Tongue (tissue), 2 donors: ENCODE measurements around the gene IPPK. TPM values are rescaled to one million over a fixed set of nuclear protein-coding genes. Genes with fewer than 3 reads are reported as not detected.
A peak's percentile ranks its signal among the peaks of the same experiment; 100 is the strongest.

Experiments
- DNase-seq: peaks from one replicate; pipeline ENCODE4 v3.0.0-alpha.2; 2015
- total RNA-seq: library from RNA; depleted of rRNA; stranded (reverse); fragments of >200 nt; gene quantifications from one replicate; pipeline ENCODE4 v1.2.3, GENCODE V29; 2014

The IPPK gene
- total RNA-seq, 1 donor from 2014 or later = 12.1 TPM

DNA sequence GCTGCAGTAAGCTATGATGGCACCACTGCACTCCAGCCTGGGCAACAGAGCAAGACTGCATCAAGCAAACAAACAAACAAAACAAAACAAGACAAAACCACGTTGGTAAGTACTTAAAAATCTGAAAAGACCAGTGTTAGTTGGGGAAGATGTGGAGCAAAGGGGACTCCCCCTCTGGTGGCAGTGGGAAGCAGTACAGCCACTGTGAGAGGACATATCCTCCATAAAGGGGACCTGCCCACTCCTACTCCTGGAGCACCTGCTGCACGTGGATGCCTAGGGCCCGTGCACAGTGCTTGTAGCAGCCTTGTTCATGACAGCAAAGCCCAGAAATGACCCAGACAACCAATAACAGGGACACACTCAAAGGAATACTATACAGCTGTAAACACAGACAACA lies 17.0 kb upstream of the IPPK start:
- no peak for DNase-seq

GRCh38 chr9:92685022-92685421 lies 15.1 kb upstream of the IPPK start:
- DNase-seq = no peak

GRCh38 chr9:92682269-92682668 lies 12.3 kb upstream of the IPPK start:
- DNase-seq = no peak

DNA sequence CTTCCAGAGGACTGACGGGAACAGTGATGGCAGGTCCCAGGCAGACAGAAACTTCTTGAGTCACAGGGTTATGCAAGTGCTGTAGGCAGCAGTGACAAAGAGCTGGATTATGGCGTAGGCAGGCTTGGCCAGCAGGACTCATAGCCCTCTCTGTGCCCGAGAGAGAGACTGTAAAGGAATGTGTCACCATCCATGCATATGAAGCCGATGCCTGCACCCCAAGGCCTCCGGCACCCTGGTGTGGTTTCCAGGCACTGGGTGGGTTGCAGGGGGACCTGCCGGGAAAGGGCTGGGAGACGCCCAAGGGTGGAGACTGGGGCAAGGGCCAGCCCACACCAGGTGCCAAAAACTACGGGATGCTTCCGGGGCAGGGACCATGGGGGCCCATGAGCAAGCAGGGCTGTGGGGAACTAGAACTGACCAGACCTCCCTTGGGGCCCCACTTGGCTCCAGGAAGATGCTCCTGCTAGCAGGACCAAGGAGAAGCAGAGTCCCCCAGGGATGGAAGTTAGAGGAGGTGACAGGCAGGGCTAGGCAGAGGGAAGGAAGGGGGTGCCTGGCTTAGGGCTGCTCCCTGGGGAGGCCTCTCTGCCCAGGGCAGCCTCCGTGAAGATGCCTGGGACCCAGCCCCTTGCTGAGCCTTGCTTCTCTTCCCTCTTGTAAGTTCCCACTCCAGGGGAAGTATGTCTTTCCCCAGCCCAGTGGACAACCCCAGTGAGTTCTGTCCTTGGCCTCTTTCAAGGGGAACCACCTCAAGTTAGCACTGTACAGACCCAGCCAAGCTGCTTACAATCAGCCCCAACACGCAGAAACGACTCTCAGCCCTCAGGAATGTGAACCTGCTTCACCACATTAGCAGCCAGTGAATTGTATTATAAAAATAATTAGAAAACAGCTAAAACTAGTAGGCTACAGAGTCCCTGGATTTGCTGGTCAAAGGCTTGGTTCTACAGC lies 10.5 kb upstream of the IPPK start:
- peak; percentile 18 for DNase-seq

- DNase-seq = no peak
Observed at GRCh38 chr9:92679413-92680165, 9.7 kb upstream of the IPPK start.

DNA sequence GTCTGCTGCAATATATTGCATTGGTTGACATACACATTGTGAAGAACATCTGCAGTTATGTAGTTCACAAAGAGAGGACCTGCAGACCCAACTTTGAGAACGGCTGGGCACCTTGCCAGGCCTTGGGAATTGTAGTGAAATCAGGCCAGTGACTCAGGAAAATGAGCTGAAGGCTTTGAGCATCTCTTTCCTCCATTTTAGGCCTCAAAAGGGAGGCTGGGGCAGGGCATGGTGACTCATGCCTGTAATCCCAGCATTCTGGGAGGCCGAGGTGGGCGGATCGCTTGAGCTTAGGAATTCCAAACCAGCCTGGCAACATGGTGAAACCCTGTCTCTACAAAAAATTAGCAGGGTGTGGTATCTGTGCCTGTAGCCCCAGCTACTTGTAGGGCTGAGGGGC lies 1.4 kb upstream of the IPPK start:
- peak; percentile 31 for DNase-seq

GRCh38 chr9:92669527-92669889 lies 423 bp downstream of the IPPK start:
- no peak for DNase-seq

DNA sequence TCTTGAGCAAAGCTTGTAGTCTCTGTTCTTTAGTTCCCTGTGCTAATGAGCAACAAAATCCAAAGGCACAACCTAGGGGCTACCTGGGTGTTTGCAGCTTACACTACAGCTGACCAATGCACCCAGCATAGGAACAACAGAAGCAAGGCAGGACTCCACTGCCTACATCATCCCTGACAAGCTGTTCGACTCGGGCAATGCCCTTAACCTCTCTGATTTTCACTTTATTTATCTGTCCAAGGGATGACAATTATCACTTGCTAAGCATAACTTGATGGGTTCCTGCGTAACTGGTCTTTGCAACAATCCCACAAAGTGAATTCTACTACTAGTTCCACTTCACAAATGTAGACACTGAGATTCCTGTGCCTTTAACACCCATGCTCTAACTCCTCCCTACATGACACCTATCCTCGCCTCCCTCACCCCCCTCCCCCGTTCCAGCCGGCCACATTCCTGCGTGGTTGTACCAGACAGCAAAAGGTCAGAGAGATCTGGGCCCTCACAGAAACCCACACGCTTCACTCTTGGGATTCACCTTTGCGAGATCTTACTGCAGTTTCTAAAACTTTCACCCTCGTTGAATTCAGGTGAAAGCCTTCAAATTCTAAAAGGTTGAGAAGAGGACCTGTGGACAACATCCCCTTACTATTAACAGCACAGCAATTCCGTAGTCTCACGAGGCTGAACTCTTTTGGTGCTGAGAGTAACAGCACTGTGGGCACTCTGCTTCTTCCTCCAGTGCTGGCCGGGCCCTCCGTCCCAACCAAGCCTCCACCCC lies 995 bp downstream of the IPPK start:
- DNase-seq = peak; percentile 14

DNA sequence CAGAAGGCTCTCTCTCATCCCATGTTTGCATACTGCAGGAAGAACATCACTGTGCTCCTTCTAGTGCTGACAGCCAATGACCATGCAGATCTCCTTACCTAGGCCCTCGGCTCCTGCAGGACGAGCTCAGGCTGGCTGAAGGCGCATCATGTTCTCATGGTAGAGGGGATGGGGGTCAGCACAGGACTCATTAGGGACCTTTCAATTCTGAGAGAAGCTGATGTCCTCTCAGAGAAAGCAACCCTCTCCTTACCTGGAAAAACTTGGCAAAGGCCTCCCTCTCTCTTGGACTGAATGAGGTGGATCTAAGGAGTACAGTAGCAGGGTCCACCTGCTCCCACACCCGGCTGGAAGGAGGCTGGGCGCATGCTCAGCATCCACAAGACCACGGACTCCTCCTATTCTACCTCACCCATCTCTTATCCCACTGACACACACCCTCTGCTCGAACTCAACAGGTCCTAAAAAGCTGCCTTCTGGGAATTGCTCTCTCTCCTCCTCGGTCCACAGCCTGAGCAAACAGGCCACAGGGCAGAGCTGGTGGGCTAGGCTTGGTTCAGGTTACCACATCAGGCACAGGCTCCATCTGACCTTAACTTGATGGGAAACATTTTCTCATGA lies 2.9 kb downstream of the IPPK start:
- DNase-seq = no peak

DNA sequence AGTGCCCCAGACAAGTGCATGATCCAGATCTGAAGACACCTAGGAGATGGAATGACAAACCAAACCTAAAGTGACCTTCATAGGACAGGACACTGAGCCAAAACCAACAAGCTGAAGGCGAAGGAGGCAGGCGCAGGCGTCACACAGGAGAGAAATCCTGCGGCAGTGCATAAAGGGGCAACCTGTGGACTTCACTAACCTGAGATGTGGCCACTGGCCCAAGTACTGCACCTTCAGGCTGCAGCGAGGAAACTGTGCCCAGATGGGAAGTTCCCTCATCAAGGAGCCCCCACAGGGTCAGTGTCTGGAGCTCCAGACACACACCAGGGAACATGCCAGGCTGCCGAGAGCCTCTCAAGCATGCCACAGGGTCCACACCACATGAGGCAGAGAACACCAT lies 3.7 kb downstream of the IPPK start:
- no peak for DNase-seq

- no peak for DNase-seq
Observed at GRCh38 chr9:92665836-92666235, 4.1 kb downstream of the IPPK start.

- no peak for DNase-seq
Observed at GRCh38 chr9:92664394-92665152, 5.4 kb downstream of the IPPK start.

DNA sequence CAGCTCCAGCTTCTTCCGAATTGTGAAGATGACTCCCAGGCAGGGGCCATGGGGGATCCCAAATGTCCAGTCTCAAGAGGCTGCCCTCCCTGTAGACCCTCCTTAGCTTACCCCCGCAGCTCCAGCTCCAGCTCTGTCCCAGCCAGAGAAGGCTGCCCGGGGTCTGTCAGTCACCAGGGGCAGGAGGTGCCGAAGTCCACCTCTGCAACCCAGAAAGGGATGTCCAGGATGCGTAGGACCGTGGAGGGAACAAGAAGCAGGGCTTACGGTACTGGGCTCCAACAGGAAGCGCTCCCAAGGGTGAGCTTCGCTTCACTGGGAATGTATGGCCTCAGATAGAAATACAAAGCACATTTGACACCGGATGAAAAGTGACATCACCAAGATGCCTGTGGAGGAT lies 6.0 kb downstream of the IPPK start:
- no peak for DNase-seq

GRCh38 chr9:92663126-92663525 lies 6.8 kb downstream of the IPPK start:
- DNase-seq = no peak

DNA sequence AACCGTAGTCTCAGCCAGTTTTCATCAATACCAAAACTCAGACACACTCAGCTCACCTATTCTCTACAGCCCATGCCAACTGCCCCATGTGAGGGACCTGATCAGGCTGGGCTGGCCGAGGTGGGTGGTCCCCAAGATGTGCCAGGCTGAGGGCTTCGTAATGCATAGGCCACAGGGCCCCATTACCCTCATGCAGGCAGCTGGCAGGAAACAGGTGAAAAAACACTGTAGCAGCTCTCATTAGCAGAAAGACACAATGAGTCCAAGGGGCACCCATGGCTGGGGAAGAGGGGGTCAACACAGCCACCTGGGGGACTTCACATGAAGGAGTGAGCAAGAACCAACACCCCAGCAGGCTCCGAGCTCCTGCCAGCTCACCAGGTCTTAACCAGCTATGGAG lies 8.2 kb downstream of the IPPK start:
- DNase-seq = no peak

- no peak for DNase-seq
Observed at GRCh38 chr9:92661127-92661526, 8.8 kb downstream of the IPPK start.

GRCh38 chr9:92660266-92660665 lies 9.7 kb downstream of the IPPK start:
- DNase-seq = no peak

GRCh38 chr9:92659601-92660000 lies 10.3 kb downstream of the IPPK start:
- DNase-seq = no peak

- no peak for DNase-seq
Observed at GRCh38 chr9:92658611-92659010, 11.3 kb downstream of the IPPK start.

- DNase-seq = no peak
Observed at GRCh38 chr9:92658176-92658575, 11.8 kb downstream of the IPPK start.

DNA sequence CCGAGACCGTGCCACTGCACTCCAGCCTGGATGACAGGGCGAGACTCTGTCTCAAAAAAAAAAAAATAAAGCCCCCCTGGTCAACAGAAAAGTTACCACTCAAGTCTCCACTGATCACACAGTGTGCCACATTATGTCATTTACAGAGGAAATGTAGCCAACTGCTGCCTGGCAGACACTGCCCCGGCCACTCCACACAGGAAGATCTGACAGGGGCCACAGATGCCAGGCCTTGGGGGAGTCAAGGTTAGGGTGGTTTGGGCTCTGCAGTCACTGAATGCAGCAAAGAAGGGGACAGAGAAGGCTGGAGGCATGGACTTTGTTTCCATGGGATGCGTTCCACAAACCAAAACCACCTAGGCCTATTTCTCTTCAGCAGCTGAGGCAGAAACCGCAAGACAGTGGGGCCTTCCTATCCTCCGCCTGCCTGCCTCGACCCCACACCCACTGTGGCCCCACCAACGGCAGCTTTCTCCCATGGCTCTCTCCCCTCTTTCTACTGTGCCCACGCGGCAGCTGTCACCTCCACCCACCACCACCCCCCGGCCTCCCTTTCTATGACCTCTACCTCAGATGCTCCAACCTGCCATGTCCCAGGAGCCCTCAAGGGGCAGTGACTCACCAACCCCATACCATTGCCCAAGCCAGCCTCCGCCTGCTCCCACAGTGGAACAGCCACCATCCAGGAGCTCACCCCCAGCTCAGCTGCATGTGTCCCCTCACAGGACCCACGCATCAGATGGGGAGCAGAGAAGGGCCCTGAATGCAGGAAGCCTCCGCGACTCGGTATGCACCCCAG lies 12.4 kb downstream of the IPPK start:
- no peak for DNase-seq
